A549 (cell line): ENCODE results near the gene AGBL4.

ENCODE experiments used
- EHMT2 ChIP-seq: fragments of 200-600 bp; sonication (generic); IDR thresholded peaks from 2 replicates; pipeline ENCODE4 v1.6.1; 2016; ENCODE audit warnings: antibody characterized with exemption, low read depth, mild to moderate bottlenecking, moderate library complexity
- PHF8 ChIP-seq: fragments of 200-600 bp; sonication (generic); IDR thresholded peaks from 2 replicates; pipeline ENCODE4 v1.6.1; 2016; ENCODE audit warnings: low read depth, mild to moderate bottlenecking, antibody characterized with exemption, moderate library complexity, borderline replicate concordance

- TF ChIP-seq PHF8 (no peak), EHMT2 (no peak)
Observed at GRCh38 chr1:48701445-48701844, 1322.3 kb downstream of the AGBL4 start.
